Measurements from ENCODE around the gene NPAT. TPM values are rescaled to one million over a fixed set of nuclear protein-coding genes. Genes with fewer than 3 reads are reported as not detected.

The NPAT gene
- total and polyA plus RNA-seq, 7 experiments from 2014 or later, result 38.4 to 89.2 (median 45.9) TPM

DNA sequence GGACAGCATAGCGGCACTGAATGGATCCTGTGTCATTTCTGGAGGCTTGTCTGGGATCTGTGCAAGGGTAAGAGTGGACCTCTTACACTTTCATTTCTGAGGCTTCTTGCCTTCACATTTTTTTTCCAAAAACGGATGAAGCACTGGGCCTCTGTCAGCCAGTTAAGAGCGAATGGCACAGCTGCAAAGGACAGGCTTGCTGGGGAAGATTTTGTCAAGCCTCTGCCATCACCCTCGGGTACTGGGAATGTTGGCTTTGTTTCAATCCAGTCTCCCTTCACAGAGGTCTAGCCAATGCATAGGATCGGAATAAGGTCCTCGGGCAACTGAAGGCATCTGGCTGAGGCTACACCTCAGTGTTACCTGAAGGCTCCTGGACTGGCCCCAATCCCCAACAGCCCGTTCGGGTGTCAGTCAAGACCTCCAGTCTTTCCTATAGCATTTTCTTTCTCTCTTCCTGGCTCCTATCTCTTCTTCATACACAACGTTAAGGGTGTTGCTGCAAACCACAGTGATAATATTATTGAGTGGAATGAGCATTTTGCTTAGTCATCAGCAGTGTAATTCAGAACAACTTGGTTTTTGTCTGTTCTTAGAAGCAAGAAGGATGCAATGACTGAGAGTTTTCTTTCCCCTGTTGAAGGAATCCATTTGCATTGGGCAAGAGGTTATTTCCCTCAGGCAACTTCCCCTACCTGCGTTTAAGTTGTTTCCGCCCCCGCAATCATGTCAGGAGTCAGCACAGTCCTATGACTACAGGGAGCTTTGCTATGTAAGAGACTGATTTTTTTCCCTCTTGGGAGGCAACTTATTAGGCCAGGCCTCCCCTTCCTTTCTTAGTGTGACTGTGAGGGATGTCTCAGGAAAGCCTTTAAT is 22.8 kb downstream of the NPAT start:
- DNase-seq, result peak in 3 of 9 donors; percentile 8 to 59 (median 46)
- H3K36me3 Mint-ChIP-seq, result peaks cover 10 to 37% (median 35%) of the 10 kb centered on the region in 5 donors
- ChIA-PET POLR2A (interaction anchor here (1.1 to 1.9 kb wide), 3 partner anchors 19 to 129 kb away, joined by 3 to 5 read pairs (median 4); partner anchors contain the start of gene NPAT), CTCF (interaction anchor here (0.6 to 0.9 kb wide), 2 partner anchors 38 to 48 kb away, joined by 3 to 6 read pairs; no protein-coding TSS in a partner anchor)
- intact Hi-C loops (cut with micrococcal nuclease), result loop anchor here (1.0 to 5.0 kb wide), 2 partner anchors 22 to 448 kb away; no protein-coding TSS in a partner anchor
- Histone ChIP-seq H3K9me3 (ENCODE audit: control insufficient read depth in 2 of 3, low read length in 3 of 3) (no peaks in the 10 kb centered on the region), H3K4me3 (ENCODE audit: low read length) (no peak overlapping the region), H3K27ac (ENCODE audit: low read depth, low read length) (peak overlapping the region; percentile 31), H3K27me3 (ENCODE audit: control insufficient read depth in 2 of 2, insufficient read depth in 2 of 2, low read length in 2 of 2) (no peaks in the 10 kb centered on the region), H3K4me1 (ENCODE audit: control insufficient read depth in 2 of 2, insufficient read depth in 2 of 2, low read length in 2 of 2) (peaks cover 0 to 40% of the 10 kb centered on the region in 2 donors), H3K36me3 (ENCODE audit: control insufficient read depth in 2 of 3, insufficient read depth in 3 of 3, low read length in 3 of 3) (peaks cover 0 to 47% (median 19%) of the 10 kb centered on the region in 3 experiments)
- peaks cover 0 to 8% (median under 1%) of the 10 kb centered on the region in 11 donors for H3K9me3 Mint-ChIP-seq
- peak overlapping the region in 8 of 9 donors; percentile 7 to 86 (median 69) for H3K27ac Mint-ChIP-seq
- peak overlapping the region in 6 of 10 donors; percentile 10 to 55 (median 42) for H3K4me3 Mint-ChIP-seq
- H3K27me3 Mint-ChIP-seq, result no peaks in the 10 kb centered on the region
- peak; percentile 85 for ATAC-seq
- H3K4me1 Mint-ChIP-seq, result peaks cover 31 to 89% (median 81%) of the 10 kb centered on the region in 7 donors

DNA sequence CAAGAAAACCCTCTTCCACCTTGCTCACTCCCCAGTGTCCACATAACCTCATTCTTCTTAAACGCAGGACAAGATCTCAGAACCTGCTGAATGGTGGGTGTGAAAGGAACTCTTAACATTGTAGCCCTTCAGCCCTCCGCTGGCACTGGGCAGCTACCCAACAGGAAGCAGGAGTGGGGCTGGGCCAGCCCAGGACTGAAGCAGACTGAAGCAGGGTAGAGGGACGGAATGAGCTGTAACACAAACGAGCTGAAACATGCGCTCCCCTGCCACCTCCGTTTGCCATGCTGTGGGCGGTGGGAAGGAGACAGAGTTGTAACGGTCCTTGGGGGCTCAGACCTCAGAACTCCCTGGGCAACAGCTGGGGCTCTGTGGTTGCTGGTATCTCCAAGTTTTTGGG is 23.6 kb downstream of the NPAT start:
- no peak for DNase-seq
- peak overlapping the region in 6 of 9 donors; percentile 49 to 91 (median 79) for H3K27ac Mint-ChIP-seq
- no peaks in the 10 kb centered on the region for H3K27me3 ChIP-seq (ENCODE audit: control insufficient read depth in 2 of 2, insufficient read depth in 2 of 2, low read length in 2 of 2)
- no peak overlapping the region for H3K4me3 ChIP-seq (ENCODE audit: low read length)
- intact Hi-C loops (cut with micrococcal nuclease), result loop anchor here in 1 of 2 donors (5.0 kb wide), 1 partner anchor 448 kb away; no protein-coding TSS in a partner anchor
- H3K36me3 Mint-ChIP-seq, result peaks cover 7 to 33% (median 28%) of the 10 kb centered on the region in 5 donors
- peaks cover 0 to 40% of the 10 kb centered on the region in 2 donors for H3K4me1 ChIP-seq (ENCODE audit: control insufficient read depth in 2 of 2, insufficient read depth in 2 of 2, low read length in 2 of 2)
- H3K36me3 ChIP-seq (ENCODE audit: control insufficient read depth in 2 of 3, insufficient read depth in 3 of 3, low read length in 3 of 3), result peaks cover 0 to 46% (median 27%) of the 10 kb centered on the region in 3 experiments
- no peak for ATAC-seq
- no peak overlapping the region for H3K27ac ChIP-seq (ENCODE audit: low read depth, low read length)
- no peaks in the 10 kb centered on the region for H3K9me3 ChIP-seq (ENCODE audit: control insufficient read depth in 2 of 3, low read length in 3 of 3)
- peaks cover 29 to 87% (median 74%) of the 10 kb centered on the region in 7 donors for H3K4me1 Mint-ChIP-seq
- no peaks in the 10 kb centered on the region for H3K27me3 Mint-ChIP-seq
- CTCF ChIA-PET, result interaction anchor here (0.9 kb wide), 1 partner anchor 38 kb away, joined by 3 read pairs; no protein-coding TSS in a partner anchor
- H3K9me3 Mint-ChIP-seq, result peaks cover 0 to 2% (median 0%) of the 10 kb centered on the region in 11 donors
- POLR2A ChIA-PET, result interaction anchor here (1.1 kb wide), 1 partner anchor 130 kb away, joined by 3 read pairs; no protein-coding TSS in a partner anchor
- H3K4me3 Mint-ChIP-seq, result peak overlapping the region in 4 of 10 donors; percentile 8 to 56 (median 30)

DNA sequence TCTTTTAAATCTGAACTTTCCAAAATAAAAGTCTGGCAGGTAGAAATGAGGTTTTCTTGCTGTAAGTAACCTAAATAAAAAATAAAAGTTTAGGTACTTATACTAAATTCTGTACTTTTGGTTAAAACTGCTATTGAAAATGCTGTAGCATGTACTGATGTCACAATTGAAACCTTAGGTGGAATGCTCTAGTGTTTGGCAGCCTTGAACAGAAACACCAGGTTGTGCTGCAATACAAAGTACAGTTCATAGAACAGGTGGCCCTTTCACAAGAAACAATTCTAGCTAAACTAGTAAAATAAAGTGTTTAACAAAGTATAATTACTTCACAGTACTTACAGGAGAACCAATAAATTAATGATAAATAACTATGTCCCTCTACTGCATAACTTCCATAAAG is 25.1 kb downstream of the NPAT start:
- H3K27ac ChIP-seq (ENCODE audit: low read depth, low read length), result no peak overlapping the region
- peaks cover 0 to 53% (median 31%) of the 10 kb centered on the region in 3 experiments for H3K36me3 ChIP-seq (ENCODE audit: control insufficient read depth in 2 of 3, insufficient read depth in 3 of 3, low read length in 3 of 3)
- no peak for ATAC-seq
- CTCF ChIA-PET, result no interaction called here
- POLR2A ChIA-PET, result interaction anchor here (0.6 kb wide), 1 partner anchor 35 kb away, joined by 3 read pairs; no protein-coding TSS in a partner anchor
- Mint-ChIP-seq H3K27me3 (no peaks in the 10 kb centered on the region), H3K9me3 (no peaks in the 10 kb centered on the region), H3K4me3 (peak overlapping the region in 5 of 10 donors; percentile 2 to 56 (median 20)), H3K36me3 (peaks cover 4 to 25% (median 19%) of the 10 kb centered on the region in 5 donors), H3K27ac (peak overlapping the region in 6 of 9 donors; percentile 58 to 86 (median 74)), H3K4me1 (peaks cover 21 to 73% (median 59%) of the 10 kb centered on the region in 7 donors)
- no peaks in the 10 kb centered on the region for H3K27me3 ChIP-seq (ENCODE audit: control insufficient read depth in 2 of 2, insufficient read depth in 2 of 2, low read length in 2 of 2)
- no peaks in the 10 kb centered on the region for H3K9me3 ChIP-seq (ENCODE audit: control insufficient read depth in 2 of 3, low read length in 3 of 3)
- DNase-seq, result no peak
- no peak overlapping the region for H3K4me3 ChIP-seq (ENCODE audit: low read length)
- intact Hi-C loops (cut with micrococcal nuclease), result loop anchor here in 1 of 2 donors (2.0 to 5.0 kb wide), 2 partner anchors 21 to 450 kb away; no protein-coding TSS in a partner anchor
- H3K4me1 ChIP-seq (ENCODE audit: control insufficient read depth in 2 of 2, insufficient read depth in 2 of 2, low read length in 2 of 2), result peaks cover 0 to 32% of the 10 kb centered on the region in 2 donors

DNA sequence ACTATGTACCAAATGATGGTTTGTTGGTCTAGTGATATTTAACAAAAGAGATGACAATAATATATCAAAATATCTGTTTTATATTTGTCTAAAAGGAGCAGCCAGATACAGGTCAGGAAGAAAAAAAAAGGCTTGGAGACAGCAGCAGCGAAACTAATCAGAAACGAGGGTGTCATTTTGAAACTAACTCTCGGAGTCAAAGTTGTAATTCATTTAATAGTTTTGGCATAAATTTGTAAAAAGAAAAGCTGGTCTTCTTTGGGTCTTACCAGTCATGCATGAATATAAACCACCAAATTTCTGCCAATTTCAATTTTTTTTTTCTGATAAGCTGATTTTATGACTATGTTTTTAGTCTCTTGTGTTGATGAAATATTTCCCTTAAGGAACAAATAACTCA is 25.5 kb downstream of the NPAT start:
- intact Hi-C loops (cut with micrococcal nuclease), result loop anchor here in 1 of 2 donors (2.0 to 5.0 kb wide), 2 partner anchors 22 to 450 kb away; no protein-coding TSS in a partner anchor
- H3K4me1 Mint-ChIP-seq, result peaks cover 21 to 68% (median 57%) of the 10 kb centered on the region in 7 donors
- H3K27ac Mint-ChIP-seq, result peak overlapping the region in 4 of 9 donors; percentile 31 to 80 (median 51)

DNA sequence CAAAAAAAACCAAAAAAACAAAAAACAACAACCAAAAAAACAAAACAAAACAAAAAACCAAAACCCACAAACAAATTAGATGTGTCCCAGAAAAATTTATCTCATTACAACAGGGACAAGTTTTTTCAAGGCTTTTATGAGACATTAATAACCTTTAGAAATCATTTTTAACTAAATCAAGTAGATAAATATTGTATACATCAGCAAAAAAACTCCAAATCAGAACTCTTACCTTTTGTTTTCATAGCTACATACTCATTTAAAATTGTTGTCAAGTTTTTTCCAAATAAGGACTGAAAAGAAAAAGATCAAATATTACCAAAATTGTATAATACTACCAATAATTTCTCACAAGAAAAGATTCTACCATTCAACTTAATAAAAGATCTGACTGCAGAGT is 28.7 kb downstream of the NPAT start:
- Histone ChIP-seq H3K4me3 (ENCODE audit: low read length) (no peak overlapping the region), H3K36me3 (ENCODE audit: control insufficient read depth in 2 of 3, insufficient read depth in 3 of 3, low read length in 3 of 3) (peaks cover 14 to 73% (median 48%) of the 10 kb centered on the region in 3 experiments), H3K27me3 (ENCODE audit: control insufficient read depth in 2 of 2, insufficient read depth in 2 of 2, low read length in 2 of 2) (no peaks in the 10 kb centered on the region), H3K4me1 (ENCODE audit: control insufficient read depth in 2 of 2, insufficient read depth in 2 of 2, low read length in 2 of 2) (peaks cover 0 to 15% of the 10 kb centered on the region in 2 donors), H3K9me3 (ENCODE audit: control insufficient read depth in 2 of 3, low read length in 3 of 3) (no peaks in the 10 kb centered on the region), H3K27ac (ENCODE audit: low read depth, low read length) (no peak overlapping the region)
- Mint-ChIP-seq H3K9me3 (no peaks in the 10 kb centered on the region), H3K4me1 (peaks cover 4 to 43% (median 30%) of the 10 kb centered on the region in 7 donors), H3K27me3 (no peaks in the 10 kb centered on the region), H3K27ac (peak overlapping the region in 6 of 9 donors; percentile 18 to 84 (median 34)), H3K36me3 (peaks cover 2 to 37% (median 20%) of the 10 kb centered on the region in 5 donors), H3K4me3 (no peak overlapping the region)
- ATAC-seq (no peak), DNase-seq (no peak)
- ChIA-PET POLR2A (interaction anchor here (0.6 kb wide), 1 partner anchor 136 kb away, joined by 3 read pairs; no protein-coding TSS in a partner anchor), CTCF (interaction anchor here (0.6 kb wide), 1 partner anchor 144 kb away, joined by 4 read pairs; no protein-coding TSS in a partner anchor)
- intact Hi-C loops (cut with micrococcal nuclease), result no loop called here

More for the DNA sequence above, 25.5 kb downstream of the NPAT start:
- Histone ChIP-seq H3K36me3 (ENCODE audit: control insufficient read depth in 2 of 3, insufficient read depth in 3 of 3, low read length in 3 of 3) (peaks cover 0 to 56% (median 35%) of the 10 kb centered on the region in 3 experiments), H3K9me3 (ENCODE audit: control insufficient read depth in 2 of 3, low read length in 3 of 3) (no peaks in the 10 kb centered on the region), H3K4me3 (ENCODE audit: low read length) (no peak overlapping the region), H3K27ac (ENCODE audit: low read depth, low read length) (no peak overlapping the region), H3K4me1 (ENCODE audit: control insufficient read depth in 2 of 2, insufficient read depth in 2 of 2, low read length in 2 of 2) (peaks cover 0 to 28% of the 10 kb centered on the region in 2 donors), H3K27me3 (ENCODE audit: control insufficient read depth in 2 of 2, insufficient read depth in 2 of 2, low read length in 2 of 2) (no peaks in the 10 kb centered on the region)
- ChIA-PET POLR2A (interaction anchor here (0.9 kb wide), 1 partner anchor 42 kb away, joined by 3 read pairs; no protein-coding TSS in a partner anchor), CTCF (no interaction called here)
- H3K27me3 Mint-ChIP-seq, result no peaks in the 10 kb centered on the region
- ATAC-seq, result no peak
- peaks cover 4 to 25% (median 19%) of the 10 kb centered on the region in 5 donors for H3K36me3 Mint-ChIP-seq
- H3K4me3 Mint-ChIP-seq, result peak overlapping the region in 1 of 10 donors; percentile 56
- H3K9me3 Mint-ChIP-seq, result no peaks in the 10 kb centered on the region
- no peak for DNase-seq

DNA sequence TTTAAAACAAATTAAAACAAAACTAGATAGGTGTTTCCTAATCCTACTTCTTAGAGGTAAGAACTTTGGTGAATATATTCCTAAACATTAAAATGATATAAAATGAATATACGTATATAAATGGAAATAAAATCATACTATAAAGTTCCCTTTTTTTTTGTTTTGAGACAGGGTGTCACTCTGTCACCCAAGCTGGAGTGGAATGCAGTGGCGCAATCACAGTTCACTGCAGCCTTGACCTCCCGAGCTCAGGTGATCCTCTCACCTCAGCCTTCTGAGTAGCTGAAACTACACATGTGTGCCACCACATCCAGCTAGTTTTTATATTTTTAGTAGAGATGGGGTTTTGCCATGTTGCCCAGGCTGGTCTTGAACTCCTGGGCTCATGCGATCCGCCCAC is 44.9 kb downstream of the NPAT start:
- Mint-ChIP-seq H3K36me3 (peaks cover 19 to 59% (median 44%) of the 10 kb centered on the region in 5 donors), H3K4me3 (no peak overlapping the region), H3K27ac (peak overlapping the region in 5 of 9 donors; percentile 0 to 80 (median 31)), H3K9me3 (peaks cover 0 to 1% (median 0%) of the 10 kb centered on the region in 11 donors), H3K27me3 (no peaks in the 10 kb centered on the region), H3K4me1 (peaks cover 0 to 23% (median 12%) of the 10 kb centered on the region in 7 donors)
- intact Hi-C loops (cut with micrococcal nuclease), result loop anchor here in 1 of 2 donors (5.0 kb wide), 1 partner anchor 40 kb away; no protein-coding TSS in a partner anchor
- no peak for DNase-seq
- Histone ChIP-seq H3K9me3 (ENCODE audit: control insufficient read depth in 2 of 3, low read length in 3 of 3) (no peaks in the 10 kb centered on the region), H3K4me1 (ENCODE audit: control insufficient read depth in 2 of 2, insufficient read depth in 2 of 2, low read length in 2 of 2) (no peaks in the 10 kb centered on the region), H3K4me3 (ENCODE audit: low read length) (no peak overlapping the region), H3K27ac (ENCODE audit: low read depth, low read length) (no peak overlapping the region), H3K27me3 (ENCODE audit: control insufficient read depth in 2 of 2, insufficient read depth in 2 of 2, low read length in 2 of 2) (no peaks in the 10 kb centered on the region), H3K36me3 (ENCODE audit: control insufficient read depth in 2 of 3, insufficient read depth in 3 of 3, low read length in 3 of 3) (peaks cover 11 to 79% (median 27%) of the 10 kb centered on the region in 3 experiments)
- ChIA-PET CTCF (no interaction called here), POLR2A (no interaction called here)
- ATAC-seq, result no peak

Measured in naive thymus-derived CD4-positive, alpha-beta T cell (primary cell).